K562 (cell line): ENCODE measurements around the gene RHBG. TPM values are rescaled to one million over a fixed set of nuclear protein-coding genes. Genes with fewer than 3 reads are reported as not detected.

Experiments used
- GATAD2A ChIP-seq: fragments of 450-650 bp; IDR thresholded peaks from 2 replicates; pipeline ENCODE4 v1.6.1; 2017
- HNRNPK ChIP-seq: fragments of 200-400 bp; formaldehyde crosslinking; IDR thresholded peaks from one replicate; pipeline ENCODE4 v1.6.1; 2018; ENCODE audit warnings: mild to moderate bottlenecking, low read depth, low read length; ENCODE audit not compliant: poor library complexity, severe bottlenecking
- MCM2 ChIP-seq: fragments of 450-650 bp; IDR thresholded peaks from 2 replicates; pipeline ENCODE4 v1.6.1; 2017; ENCODE audit warnings: low read depth, mild to moderate bottlenecking
- POLR2G ChIP-seq: fragments of 200-400 bp; formaldehyde crosslinking; IDR thresholded peaks from 2 replicates; pipeline ENCODE4 v1.6.1; 2017; ENCODE audit warnings: low read depth, mild to moderate bottlenecking, antibody characterized with exemption, low read length, moderate library complexity
- RHOXF2B ChIP-seq: fragments of 250-450 bp; sonication (Bioruptor Pico); conservative IDR thresholded peaks from 2 replicates; pipeline ENCODE4 v1.5.1; 2021
- SREBF1 ChIP-seq: fragments of 150-350 bp; IDR thresholded peaks from 2 replicates; pipeline ENCODE4 v1.6.1; 2014; ENCODE audit warnings: antibody characterized with exemption, low read depth, low read length, borderline replicate concordance
- TGIF2 ChIP-seq: sonication (generic); formaldehyde crosslinking; IDR thresholded peaks from 2 replicates; pipeline ENCODE4 v1.8.1; 2022; ENCODE audit warnings: mild to moderate bottlenecking, missing genetic modification reagents, moderate library complexity
- THRAP3 ChIP-seq: fragments of 450-650 bp; IDR thresholded peaks from 2 replicates; pipeline ENCODE4 v1.6.1; 2016; ENCODE audit warnings: mild to moderate bottlenecking, inconsistent platforms, borderline replicate concordance
- ZNF133 ChIP-seq: fragments of 250-450 bp; sonication (Bioruptor Pico); IDR thresholded peaks from 2 replicates; pipeline ENCODE4 v1.4.0; 2020; ENCODE audit warnings: mild to moderate bottlenecking
- ZNF354B ChIP-seq: fragments of 250-450 bp; sonication (Bioruptor Pico); IDR thresholded peaks from 2 replicates; pipeline ENCODE4 v1.4.0; 2020
- polyA plus RNA-seq, 8 experiments: library from polyadenylated mRNA; depleted of rRNA in 4 of 8; stranded (reverse) in 5 of 8; unstranded in 3 of 8; fragments of >200 nt; fragmentation: Nextera tagmentation in 2 of 8; fragmentation: Illumina TruSeq in 1 of 8; extraction: Ambion mirVana in 2 of 8; extraction: Trizol in 1 of 8; gene quantifications; 2 replicates each; pipeline versions ENCODE4 v1.2.1 to v1.2.3, GENCODE V29; 2011 to 2014; ENCODE audit warnings: inconsistent platforms in 1 of 8, missing spikeins in 1 of 8
- total RNA-seq, 7 experiments: library from RNA; depleted of rRNA in 6 of 7; stranded (reverse); fragments of >200 nt in 6 of 7; fragmentation: Illumina TruSeq in 2 of 7; extraction: Trizol in 2 of 7; gene quantifications; 2 replicates each; pipeline versions ENCODE4 v1.2.1 to v1.2.3, GENCODE V29; 2011 to 2021; ENCODE audit warnings: low replicate concordance in 1 of 7
- TF ChIP-seq, protein P1 (sequence below): fragments of 250-450 bp; sonication (Bioruptor Pico); IDR thresholded peaks from 2 replicates; pipeline ENCODE4 v1.5.1; 2021; ENCODE audit warnings: mild to moderate bottlenecking
- TF ChIP-seq, protein P2 (sequence below): fragments of 200-800 bp; sonication (Bioruptor generic); IDR thresholded peaks from 2 replicates; pipeline ENCODE4 v1.6.1; 2016; ENCODE audit warnings: missing genetic modification characterization, missing compliant biosample characterization
- TF ChIP-seq, protein P3 (sequence below): fragments of 450-650 bp; formaldehyde crosslinking; IDR thresholded peaks from 2 replicates; pipeline ENCODE4 v1.4.0; 2020; ENCODE audit warnings: mild to moderate bottlenecking, mixed read lengths
- TF ChIP-seq, protein P4 (sequence below): fragments of 450-650 bp; IDR thresholded peaks from 2 replicates; pipeline ENCODE4 v1.7.0; 2016; ENCODE audit warnings: borderline replicate concordance
- TF ChIP-seq, protein P5 (sequence below): fragments of 450-650 bp; IDR thresholded peaks from one replicate; pipeline ENCODE4 v1.6.1; 2018; ENCODE audit warnings: mild to moderate bottlenecking, moderate library complexity; ENCODE audit not compliant: partially characterized antibody

The RHBG gene
- total and polyA plus RNA-seq, 9 of the 15 experiments (the other 6 are each of a cell fraction or from before 2014, with no cell fraction given): not detected

DNA sequence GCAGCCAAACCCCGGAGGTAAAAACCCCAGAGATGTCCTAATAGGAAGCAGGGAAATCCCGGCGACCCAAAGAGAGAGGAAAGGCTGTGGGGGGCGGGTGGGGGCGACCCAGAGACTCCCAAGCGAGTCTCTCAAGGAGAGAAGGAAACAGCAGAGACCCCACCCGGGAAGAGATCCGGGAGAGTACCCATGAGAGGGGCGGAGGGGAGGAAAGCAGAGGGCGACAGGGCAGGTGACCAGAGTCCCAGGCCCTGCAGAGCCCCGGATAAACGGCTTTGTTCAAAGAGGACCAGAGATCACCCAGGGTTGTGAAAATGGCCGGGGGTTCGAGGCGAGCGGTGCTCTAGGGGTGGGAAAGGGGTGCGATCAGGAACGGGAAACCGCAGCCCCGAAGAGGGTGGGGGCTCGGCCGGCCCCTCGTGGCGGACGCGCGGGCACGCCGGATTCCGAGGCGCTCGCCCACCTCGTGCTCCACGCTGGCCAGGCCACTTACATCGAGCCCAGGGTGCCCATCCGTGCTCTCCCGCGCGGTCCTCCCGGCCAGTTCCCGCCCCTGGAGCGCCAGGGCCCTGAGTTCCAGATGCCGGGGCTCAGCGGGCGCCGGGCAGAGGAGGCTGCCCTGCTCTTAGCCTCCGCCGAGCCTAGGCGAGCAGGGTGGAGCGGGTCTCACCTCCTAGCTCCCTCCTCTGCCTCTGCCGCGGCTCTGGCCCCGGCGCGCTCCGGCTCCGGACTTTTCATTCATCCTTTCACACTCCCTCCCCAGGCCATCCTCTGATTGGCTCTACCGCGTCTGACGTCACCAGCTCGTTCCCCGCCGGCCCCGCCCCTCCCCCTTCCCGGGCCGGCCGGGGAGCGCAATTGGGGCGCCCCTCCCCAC is 52.3 kb downstream of the RHBG start (continued):
- TF ChIP-seq, protein P1, sequence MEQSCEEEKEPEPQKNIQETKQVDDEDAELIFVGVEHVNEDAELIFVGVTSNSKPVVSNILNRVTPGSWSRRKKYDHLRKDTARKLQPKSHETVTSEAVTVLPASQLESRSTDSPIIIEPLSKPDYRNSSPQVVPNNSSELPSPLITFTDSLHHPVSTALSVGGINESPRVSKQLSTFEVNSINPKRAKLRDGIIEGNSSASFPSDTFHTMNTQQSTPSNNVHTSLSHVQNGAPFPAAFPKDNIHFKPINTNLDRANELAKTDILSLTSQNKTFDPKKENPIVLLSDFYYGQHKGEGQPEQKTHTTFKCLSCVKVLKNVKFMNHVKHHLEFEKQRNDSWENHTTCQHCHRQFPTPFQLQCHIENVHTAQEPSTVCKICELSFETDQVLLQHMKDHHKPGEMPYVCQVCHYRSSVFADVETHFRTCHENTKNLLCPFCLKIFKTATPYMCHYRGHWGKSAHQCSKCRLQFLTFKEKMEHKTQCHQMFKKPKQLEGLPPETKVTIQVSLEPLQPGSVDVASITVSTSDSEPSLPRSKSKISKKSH (CRISPR knock-in tag): no peak
- TF ChIP-seq, protein P2, sequence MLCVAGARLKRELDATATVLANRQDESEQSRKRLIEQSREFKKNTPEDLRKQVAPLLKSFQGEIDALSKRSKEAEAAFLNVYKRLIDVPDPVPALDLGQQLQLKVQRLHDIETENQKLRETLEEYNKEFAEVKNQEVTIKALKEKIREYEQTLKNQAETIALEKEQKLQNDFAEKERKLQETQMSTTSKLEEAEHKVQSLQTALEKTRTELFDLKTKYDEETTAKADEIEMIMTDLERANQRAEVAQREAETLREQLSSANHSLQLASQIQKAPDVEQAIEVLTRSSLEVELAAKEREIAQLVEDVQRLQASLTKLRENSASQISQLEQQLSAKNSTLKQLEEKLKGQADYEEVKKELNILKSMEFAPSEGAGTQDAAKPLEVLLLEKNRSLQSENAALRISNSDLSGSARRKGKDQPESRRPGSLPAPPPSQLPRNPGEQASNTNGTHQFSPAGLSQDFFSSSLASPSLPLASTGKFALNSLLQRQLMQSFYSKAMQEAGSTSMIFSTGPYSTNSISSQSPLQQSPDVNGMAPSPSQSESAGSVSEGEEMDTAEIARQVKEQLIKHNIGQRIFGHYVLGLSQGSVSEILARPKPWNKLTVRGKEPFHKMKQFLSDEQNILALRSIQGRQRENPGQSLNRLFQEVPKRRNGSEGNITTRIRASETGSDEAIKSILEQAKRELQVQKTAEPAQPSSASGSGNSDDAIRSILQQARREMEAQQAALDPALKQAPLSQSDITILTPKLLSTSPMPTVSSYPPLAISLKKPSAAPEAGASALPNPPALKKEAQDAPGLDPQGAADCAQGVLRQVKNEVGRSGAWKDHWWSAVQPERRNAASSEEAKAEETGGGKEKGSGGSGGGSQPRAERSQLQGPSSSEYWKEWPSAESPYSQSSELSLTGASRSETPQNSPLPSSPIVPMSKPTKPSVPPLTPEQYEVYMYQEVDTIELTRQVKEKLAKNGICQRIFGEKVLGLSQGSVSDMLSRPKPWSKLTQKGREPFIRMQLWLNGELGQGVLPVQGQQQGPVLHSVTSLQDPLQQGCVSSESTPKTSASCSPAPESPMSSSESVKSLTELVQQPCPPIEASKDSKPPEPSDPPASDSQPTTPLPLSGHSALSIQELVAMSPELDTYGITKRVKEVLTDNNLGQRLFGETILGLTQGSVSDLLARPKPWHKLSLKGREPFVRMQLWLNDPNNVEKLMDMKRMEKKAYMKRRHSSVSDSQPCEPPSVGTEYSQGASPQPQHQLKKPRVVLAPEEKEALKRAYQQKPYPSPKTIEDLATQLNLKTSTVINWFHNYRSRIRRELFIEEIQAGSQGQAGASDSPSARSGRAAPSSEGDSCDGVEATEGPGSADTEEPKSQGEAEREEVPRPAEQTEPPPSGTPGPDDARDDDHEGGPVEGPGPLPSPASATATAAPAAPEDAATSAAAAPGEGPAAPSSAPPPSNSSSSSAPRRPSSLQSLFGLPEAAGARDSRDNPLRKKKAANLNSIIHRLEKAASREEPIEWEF: no peak
- TF ChIP-seq RHOXF2B (CRISPR knock-in tag): no peak
- TF ChIP-seq GATAD2A: no peak
- no peak for TF ChIP-seq HNRNPK
- no peak for TF ChIP-seq ZNF133
- TF ChIP-seq TGIF2 (CRISPR knock-in tag): peak; percentile 73; the same call in 1 of the 2 replicates
- TF ChIP-seq, protein P3, sequence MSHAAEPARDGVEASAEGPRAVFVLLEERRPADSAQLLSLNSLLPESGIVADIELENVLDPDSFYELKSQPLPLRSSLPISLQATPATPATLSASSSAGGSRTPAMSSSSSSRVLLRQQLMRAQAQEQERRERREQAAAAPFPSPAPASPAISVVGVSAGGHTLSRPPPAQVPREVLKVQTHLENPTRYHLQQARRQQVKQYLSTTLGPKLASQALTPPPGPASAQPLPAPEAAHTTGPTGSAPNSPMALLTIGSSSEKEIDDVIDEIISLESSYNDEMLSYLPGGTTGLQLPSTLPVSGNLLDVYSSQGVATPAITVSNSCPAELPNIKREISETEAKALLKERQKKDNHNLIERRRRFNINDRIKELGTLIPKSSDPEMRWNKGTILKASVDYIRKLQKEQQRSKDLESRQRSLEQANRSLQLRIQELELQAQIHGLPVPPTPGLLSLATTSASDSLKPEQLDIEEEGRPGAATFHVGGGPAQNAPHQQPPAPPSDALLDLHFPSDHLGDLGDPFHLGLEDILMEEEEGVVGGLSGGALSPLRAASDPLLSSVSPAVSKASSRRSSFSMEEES (CRISPR knock-in tag): no peak
- no peak for TF ChIP-seq ZNF354B (CRISPR knock-in tag)
- TF ChIP-seq, protein P4, sequence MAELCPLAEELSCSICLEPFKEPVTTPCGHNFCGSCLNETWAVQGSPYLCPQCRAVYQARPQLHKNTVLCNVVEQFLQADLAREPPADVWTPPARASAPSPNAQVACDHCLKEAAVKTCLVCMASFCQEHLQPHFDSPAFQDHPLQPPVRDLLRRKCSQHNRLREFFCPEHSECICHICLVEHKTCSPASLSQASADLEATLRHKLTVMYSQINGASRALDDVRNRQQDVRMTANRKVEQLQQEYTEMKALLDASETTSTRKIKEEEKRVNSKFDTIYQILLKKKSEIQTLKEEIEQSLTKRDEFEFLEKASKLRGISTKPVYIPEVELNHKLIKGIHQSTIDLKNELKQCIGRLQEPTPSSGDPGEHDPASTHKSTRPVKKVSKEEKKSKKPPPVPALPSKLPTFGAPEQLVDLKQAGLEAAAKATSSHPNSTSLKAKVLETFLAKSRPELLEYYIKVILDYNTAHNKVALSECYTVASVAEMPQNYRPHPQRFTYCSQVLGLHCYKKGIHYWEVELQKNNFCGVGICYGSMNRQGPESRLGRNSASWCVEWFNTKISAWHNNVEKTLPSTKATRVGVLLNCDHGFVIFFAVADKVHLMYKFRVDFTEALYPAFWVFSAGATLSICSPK: no peak
- no peak for TF ChIP-seq THRAP3
- TF ChIP-seq, protein P5, sequence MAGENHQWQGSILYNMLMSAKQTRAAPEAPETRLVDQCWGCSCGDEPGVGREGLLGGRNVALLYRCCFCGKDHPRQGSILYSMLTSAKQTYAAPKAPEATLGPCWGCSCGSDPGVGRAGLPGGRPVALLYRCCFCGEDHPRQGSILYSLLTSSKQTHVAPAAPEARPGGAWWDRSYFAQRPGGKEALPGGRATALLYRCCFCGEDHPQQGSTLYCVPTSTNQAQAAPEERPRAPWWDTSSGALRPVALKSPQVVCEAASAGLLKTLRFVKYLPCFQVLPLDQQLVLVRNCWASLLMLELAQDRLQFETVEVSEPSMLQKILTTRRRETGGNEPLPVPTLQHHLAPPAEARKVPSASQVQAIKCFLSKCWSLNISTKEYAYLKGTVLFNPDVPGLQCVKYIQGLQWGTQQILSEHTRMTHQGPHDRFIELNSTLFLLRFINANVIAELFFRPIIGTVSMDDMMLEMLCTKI: no peak
- TF ChIP-seq POLR2G: peak; percentile 96
- no peak for TF ChIP-seq SREBF1
- no peak for TF ChIP-seq MCM2
